ENCODE data around the gene TROAP. TPM values are rescaled to one million over a fixed set of nuclear protein-coding genes. Genes with fewer than 3 reads are reported as not detected.

The TROAP gene
- total and polyA plus RNA-seq, 9 of the 15 experiments (the other 6 are each of a cell fraction or from before 2014, with no cell fraction given), result 46.4 to 171 (median 59.8) TPM

DNA sequence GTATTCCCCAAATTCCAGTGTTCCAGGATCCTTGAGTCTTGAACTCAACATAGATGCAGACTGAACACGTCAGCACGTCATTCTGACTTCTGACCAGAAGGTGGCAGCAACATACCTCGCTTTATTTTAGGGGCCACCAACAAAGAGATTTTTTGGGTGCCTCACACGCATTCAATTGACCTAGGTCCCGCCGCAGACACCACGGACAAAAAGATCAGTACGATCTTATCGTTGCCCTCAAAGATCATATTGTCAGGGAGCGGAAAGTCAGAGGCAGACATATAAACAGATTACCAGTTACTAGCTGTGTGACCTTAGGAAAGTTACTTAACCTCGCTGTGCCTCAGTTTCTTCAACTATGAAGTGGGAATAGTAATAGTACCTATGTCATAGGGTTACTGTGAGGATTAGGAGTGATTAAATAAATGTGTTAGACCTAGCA lies 34.6 kb upstream of the TROAP start (continued):
- TF ChIP-seq, protein P1, sequence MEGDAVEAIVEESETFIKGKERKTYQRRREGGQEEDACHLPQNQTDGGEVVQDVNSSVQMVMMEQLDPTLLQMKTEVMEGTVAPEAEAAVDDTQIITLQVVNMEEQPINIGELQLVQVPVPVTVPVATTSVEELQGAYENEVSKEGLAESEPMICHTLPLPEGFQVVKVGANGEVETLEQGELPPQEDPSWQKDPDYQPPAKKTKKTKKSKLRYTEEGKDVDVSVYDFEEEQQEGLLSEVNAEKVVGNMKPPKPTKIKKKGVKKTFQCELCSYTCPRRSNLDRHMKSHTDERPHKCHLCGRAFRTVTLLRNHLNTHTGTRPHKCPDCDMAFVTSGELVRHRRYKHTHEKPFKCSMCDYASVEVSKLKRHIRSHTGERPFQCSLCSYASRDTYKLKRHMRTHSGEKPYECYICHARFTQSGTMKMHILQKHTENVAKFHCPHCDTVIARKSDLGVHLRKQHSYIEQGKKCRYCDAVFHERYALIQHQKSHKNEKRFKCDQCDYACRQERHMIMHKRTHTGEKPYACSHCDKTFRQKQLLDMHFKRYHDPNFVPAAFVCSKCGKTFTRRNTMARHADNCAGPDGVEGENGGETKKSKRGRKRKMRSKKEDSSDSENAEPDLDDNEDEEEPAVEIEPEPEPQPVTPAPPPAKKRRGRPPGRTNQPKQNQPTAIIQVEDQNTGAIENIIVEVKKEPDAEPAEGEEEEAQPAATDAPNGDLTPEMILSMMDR (IDR thresholded peaks at IDR 0.05 in 2 of 3, conservative IDR thresholded peaks at IDR 0.05 in 1 of 3; ENCODE audit: insufficient read depth in 2 of 3, low read depth in 1 of 3, low read length in 3 of 3), result peak; percentile 85 to 92 (median 91)
- TF ChIP-seq THAP7 (CRISPR knock-in tag; IDR thresholded peaks at IDR 0.05) (no peak), STAT5B (CRISPR knock-in tag; IDR thresholded peaks at IDR 0.05) (no peak), ZHX1 (conservative IDR thresholded peaks at IDR 0.05; ENCODE audit: low read length) (no peak), NFE2 (IDR thresholded peaks at IDR 0.05; ENCODE audit: low read depth) (peak; percentile 15; the same call in 1 of the 2 replicates), YY1 (IDR thresholded peaks at IDR 0.05; ENCODE audit: borderline replicate concordance in 1 of 3, control insufficient read depth in 1 of 3, extremely low read depth in 1 of 3, insufficient read depth in 3 of 3, insufficient read length in 1 of 3, insufficient replicate concordance in 2 of 3, low read depth in 1 of 3, low read length in 2 of 3) (no peak), ARID2 (IDR thresholded peaks at IDR 0.05) (peak; percentile 32; the same call in 1 of the 2 replicates), SMC3 (conservative IDR thresholded peaks at IDR 0.05; ENCODE audit: insufficient read depth, low read depth, low read length) (peak; percentile 74)
- TF ChIP-seq, protein P2, sequence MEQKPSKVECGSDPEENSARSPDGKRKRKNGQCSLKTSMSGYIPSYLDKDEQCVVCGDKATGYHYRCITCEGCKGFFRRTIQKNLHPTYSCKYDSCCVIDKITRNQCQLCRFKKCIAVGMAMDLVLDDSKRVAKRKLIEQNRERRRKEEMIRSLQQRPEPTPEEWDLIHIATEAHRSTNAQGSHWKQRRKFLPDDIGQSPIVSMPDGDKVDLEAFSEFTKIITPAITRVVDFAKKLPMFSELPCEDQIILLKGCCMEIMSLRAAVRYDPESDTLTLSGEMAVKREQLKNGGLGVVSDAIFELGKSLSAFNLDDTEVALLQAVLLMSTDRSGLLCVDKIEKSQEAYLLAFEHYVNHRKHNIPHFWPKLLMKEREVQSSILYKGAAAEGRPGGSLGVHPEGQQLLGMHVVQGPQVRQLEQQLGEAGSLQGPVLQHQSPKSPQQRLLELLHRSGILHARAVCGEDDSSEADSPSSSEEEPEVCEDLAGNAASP (IDR thresholded peaks at IDR 0.05), result no peak
- TF ChIP-seq, protein P3, sequence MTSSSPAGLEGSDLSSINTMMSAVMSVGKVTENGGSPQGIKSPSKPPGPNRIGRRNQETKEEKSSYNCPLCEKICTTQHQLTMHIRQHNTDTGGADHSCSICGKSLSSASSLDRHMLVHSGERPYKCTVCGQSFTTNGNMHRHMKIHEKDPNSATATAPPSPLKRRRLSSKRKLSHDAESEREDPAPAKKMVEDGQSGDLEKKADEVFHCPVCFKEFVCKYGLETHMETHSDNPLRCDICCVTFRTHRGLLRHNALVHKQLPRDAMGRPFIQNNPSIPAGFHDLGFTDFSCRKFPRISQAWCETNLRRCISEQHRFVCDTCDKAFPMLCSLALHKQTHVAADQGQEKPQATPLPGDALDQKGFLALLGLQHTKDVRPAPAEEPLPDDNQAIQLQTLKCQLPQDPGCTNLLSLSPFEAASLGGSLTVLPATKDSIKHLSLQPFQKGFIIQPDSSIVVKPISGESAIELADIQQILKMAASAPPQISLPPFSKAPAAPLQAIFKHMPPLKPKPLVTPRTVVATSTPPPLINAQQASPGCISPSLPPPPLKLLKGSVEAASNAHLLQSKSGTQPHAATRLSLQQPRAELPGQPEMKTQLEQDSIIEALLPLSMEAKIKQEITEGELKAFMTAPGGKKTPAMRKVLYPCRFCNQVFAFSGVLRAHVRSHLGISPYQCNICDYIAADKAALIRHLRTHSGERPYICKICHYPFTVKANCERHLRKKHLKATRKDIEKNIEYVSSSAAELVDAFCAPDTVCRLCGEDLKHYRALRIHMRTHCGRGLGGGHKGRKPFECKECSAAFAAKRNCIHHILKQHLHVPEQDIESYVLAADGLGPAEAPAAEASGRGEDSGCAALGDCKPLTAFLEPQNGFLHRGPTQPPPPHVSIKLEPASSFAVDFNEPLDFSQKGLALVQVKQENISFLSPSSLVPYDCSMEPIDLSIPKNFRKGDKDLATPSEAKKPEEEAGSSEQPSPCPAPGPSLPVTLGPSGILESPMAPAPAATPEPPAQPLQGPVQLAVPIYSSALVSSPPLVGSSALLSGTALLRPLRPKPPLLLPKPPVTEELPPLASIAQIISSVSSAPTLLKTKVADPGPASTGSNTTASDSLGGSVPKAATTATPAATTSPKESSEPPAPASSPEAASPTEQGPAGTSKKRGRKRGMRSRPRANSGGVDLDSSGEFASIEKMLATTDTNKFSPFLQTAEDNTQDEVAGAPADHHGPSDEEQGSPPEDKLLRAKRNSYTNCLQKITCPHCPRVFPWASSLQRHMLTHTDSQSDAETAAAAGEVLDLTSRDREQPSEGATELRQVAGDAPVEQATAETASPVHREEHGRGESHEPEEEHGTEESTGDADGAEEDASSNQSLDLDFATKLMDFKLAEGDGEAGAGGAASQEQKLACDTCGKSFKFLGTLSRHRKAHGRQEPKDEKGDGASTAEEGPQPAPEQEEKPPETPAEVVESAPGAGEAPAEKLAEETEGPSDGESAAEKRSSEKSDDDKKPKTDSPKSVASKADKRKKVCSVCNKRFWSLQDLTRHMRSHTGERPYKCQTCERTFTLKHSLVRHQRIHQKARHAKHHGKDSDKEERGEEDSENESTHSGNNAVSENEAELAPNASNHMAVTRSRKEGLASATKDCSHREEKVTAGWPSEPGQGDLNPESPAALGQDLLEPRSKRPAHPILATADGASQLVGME (CRISPR knock-in tag; IDR thresholded peaks at IDR 0.05), result no peak
- TF ChIP-seq, protein P4, sequence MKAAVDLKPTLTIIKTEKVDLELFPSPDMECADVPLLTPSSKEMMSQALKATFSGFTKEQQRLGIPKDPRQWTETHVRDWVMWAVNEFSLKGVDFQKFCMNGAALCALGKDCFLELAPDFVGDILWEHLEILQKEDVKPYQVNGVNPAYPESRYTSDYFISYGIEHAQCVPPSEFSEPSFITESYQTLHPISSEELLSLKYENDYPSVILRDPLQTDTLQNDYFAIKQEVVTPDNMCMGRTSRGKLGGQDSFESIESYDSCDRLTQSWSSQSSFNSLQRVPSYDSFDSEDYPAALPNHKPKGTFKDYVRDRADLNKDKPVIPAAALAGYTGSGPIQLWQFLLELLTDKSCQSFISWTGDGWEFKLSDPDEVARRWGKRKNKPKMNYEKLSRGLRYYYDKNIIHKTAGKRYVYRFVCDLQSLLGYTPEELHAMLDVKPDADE (conservative IDR thresholded peaks at IDR 0.05; ENCODE audit: control insufficient read depth, low read depth, low read length), result no peak

Measured in K562 (cell line).